ENCODE data around the gene CD79B. TPM values are rescaled to one million over a fixed set of nuclear protein-coding genes. Genes with fewer than 3 reads are reported as not detected.

Gene CD79B
- total and polyA plus RNA-seq, 2 of the 8 experiments (the other 6 are each of a cell fraction or from before 2014, with no cell fraction given): 1.5 to 3.9 TPM

- H3K4me1 ChIP-seq (replicated peaks in 1 of 4; ENCODE audit: control insufficient read depth in 3 of 4, insufficient read depth in 4 of 4, low read length in 3 of 4): peaks cover 0 to 7% (median under 1%) of the 10 kb centered on the region in 4 experiments; a peak in 4 of 7 replicates
- H2BK120ac ChIP-seq (replicated peaks; ENCODE audit: low read depth, low read length): no peak overlapping the region
- H2AK5ac ChIP-seq (ENCODE audit: low read depth, low read length): no peak overlapping the region
- H3K4ac ChIP-seq (replicated peaks; ENCODE audit: insufficient read length, low read depth, low read length): no peak overlapping the region
- H3K4me3 ChIP-seq (ENCODE audit: extremely low read depth in 1 of 4, insufficient read depth in 2 of 4, low read depth in 3 of 4, low read length in 4 of 4): no peak overlapping the region
- H3K4me2 ChIP-seq (ENCODE audit: insufficient read depth in 1 of 2, low read depth in 2 of 2, low read length in 2 of 2): no peak overlapping the region
- H3K18ac ChIP-seq (ENCODE audit: extremely low read depth, low read length): no peak overlapping the region
- no peak overlapping the region for H3K27ac ChIP-seq (ENCODE audit: low read depth, low read length)
- H3K79me2 ChIP-seq (ENCODE audit: control insufficient read depth in 1 of 2, insufficient read depth in 2 of 2, low read length in 2 of 2): no peaks in the 10 kb centered on the region
- no peak for TF ChIP-seq SIRT6 (IDR thresholded peaks at IDR 0.05; ENCODE audit: low read length)
- no peak for TF ChIP-seq TCF12 (IDR thresholded peaks at IDR 0.05; ENCODE audit: low read depth, low read length)
- TF ChIP-seq SUZ12 (IDR thresholded peaks at IDR 0.05; ENCODE audit: low read length): no peak
- TF ChIP-seq CBX5 (IDR thresholded peaks at IDR 0.05; ENCODE audit: low read depth, low read length): no peak
- 88% methylated on average over 3 of the region's 3 CpGs; no CpG with 5 or more reads in 1 of the 2 experiments for WGBS, 2 experiments (ENCODE audit: extremely low coverage in 1 of 2, insufficient coverage in 1 of 2, insufficient read length in 1 of 2, insufficient replicate concordance in 2 of 2, low coverage in 1 of 2, low lambda C conversion rate in 2 of 2, missing lambda C conversion rate in 1 of 2)
- no peak overlapping the region for H4K5ac ChIP-seq (ENCODE audit: insufficient read length, low read depth, low read length)
- H2BK15ac ChIP-seq (ENCODE audit: low read length): no peak overlapping the region
- FAIRE-seq (no peak), DNase-seq (ENCODE audit: low read depth in 1 of 2, low spot score in 2 of 2) (no peak)
- H3K27me3 ChIP-seq (replicated peaks in 1 of 4; ENCODE audit: control insufficient read depth in 3 of 4, extremely low read depth in 1 of 4, insufficient read depth in 3 of 4, low read length in 3 of 4): no peaks in the 10 kb centered on the region; a peak in 1 of 7 replicates
- H2BK20ac ChIP-seq (ENCODE audit: low read length): no peak overlapping the region
- ChIA-PET POLR2A (ENCODE audit: partially characterized antibody) (interaction anchor here (1.5 kb wide), 1 partner anchor 11 kb away, joined by 4 read pairs; no protein-coding TSS in a partner anchor), CTCF (ENCODE audit: partially characterized antibody) (interaction anchor here (1.0 to 18.4 kb wide), 8 partner anchors 9 to 57 kb away, joined by 3 to 219 read pairs (median 15); partner anchors contain the start of genes GH1 and ICAM2)
- H3K56ac ChIP-seq (replicated peaks; ENCODE audit: insufficient read length, low read depth, low read length): no peak overlapping the region
- no peak overlapping the region for H3K14ac ChIP-seq (ENCODE audit: insufficient read length)
- no peak overlapping the region for H2AFZ ChIP-seq (ENCODE audit: low read length)
- no peaks in the 10 kb centered on the region for H3K9me3 ChIP-seq (ENCODE audit: insufficient read depth in 2 of 2, low read depth in 1 of 2, low read length in 1 of 2)
- no peaks in the 10 kb centered on the region for H3K23me2 ChIP-seq (ENCODE audit: low read depth, low read length)
- H4K8ac ChIP-seq (ENCODE audit: extremely low read depth, insufficient read depth, low read length): no peak overlapping the region
- no peak overlapping the region for H3K23ac ChIP-seq (ENCODE audit: insufficient read length)
- no peaks in the 10 kb centered on the region for H4K20me1 ChIP-seq (replicated peaks in 1 of 2; ENCODE audit: control insufficient read depth in 1 of 2, insufficient read depth in 2 of 2, low read length in 2 of 2)
- H3K36me3 ChIP-seq (ENCODE audit: control insufficient read depth in 2 of 4, insufficient read depth in 4 of 4, low read length in 3 of 4): no peaks in the 10 kb centered on the region
- H2BK12ac ChIP-seq (ENCODE audit: low read depth, low read length): no peak overlapping the region
- H3K9ac ChIP-seq (replicated peaks in 1 of 4; ENCODE audit: extremely low read depth in 1 of 4, low read depth in 3 of 4, low read length in 3 of 4): no peak overlapping the region
- no peaks in the 10 kb centered on the region for H3K79me1 ChIP-seq (ENCODE audit: low read depth, low read length)
- no peak overlapping the region for H2BK5ac ChIP-seq (ENCODE audit: low read depth, low read length)
- H4K91ac ChIP-seq (replicated peaks; ENCODE audit: insufficient read length, low read length): no peak overlapping the region
Measured at GRCh38 chr17:63976702-63977101, 44.6 kb upstream of the CD79B start.
